Spleen (tissue), 7 donors: ENCODE results near the gene MLC1.

Experiments used
- POLR2A ChIP-seq, 3 donors: fragments of 450-650 bp; IDR thresholded peaks; one replicate each; pipeline ENCODE4 v1.5.1; 2017; ENCODE audit warnings: antibody characterized with exemption in 3 of 3, mild to moderate bottlenecking in 1 of 3
- TF ChIP-seq, protein P1 (sequence below), 11 experiments: fragments of 200-600 bp in 7 of 11; fragments of 450-650 bp in 4 of 11; sonication (generic) in 4 of 11; IDR thresholded peaks in 8 of 11; conservative IDR thresholded peaks in 3 of 11; 1 replicate in 7 of 11; 2 replicates in 4 of 11; pipeline versions ENCODE4 v1.4.0 to v1.8.0; 2016 to 2021; ENCODE audit warnings: antibody characterized with exemption in 11 of 11, inconsistent platforms in 4 of 11, mild to moderate bottlenecking in 1 of 11
- donor health status: DM: no; HTN: no; CAD: no; lungs with moderate emphysema.
- donor health status: DM: no; HTN: no; CAD: no.
- donor health status: DM: no; HTN: no; CAD: no.

DNA sequence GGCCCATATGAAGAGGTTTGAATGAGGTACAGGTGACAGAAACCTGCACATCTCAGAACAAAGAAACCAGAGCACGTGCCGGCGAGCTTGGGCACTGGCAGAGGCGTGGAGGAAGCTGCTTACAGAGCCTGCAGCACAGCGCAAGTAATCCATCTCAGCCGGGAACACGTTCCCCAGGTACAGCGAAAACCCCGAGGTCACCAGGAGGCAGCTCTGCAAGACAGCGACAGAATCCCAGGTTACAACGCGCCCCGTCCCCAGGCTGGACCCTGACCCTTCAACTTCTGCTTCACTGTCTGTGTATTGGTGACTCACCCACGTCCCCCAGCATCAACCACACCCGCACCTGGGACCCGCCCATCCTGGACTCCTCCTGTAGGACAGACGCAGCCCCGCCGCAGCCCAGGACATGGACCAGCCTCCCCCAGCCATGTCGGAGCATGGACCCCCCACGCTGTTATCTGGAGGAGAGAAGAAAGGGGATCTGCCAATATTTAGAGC, 2.2 kb downstream of the MLC1 start:
- no peak for TF ChIP-seq POLR2A (IDR thresholded peaks at IDR 0.05)
- TF ChIP-seq, protein P1, sequence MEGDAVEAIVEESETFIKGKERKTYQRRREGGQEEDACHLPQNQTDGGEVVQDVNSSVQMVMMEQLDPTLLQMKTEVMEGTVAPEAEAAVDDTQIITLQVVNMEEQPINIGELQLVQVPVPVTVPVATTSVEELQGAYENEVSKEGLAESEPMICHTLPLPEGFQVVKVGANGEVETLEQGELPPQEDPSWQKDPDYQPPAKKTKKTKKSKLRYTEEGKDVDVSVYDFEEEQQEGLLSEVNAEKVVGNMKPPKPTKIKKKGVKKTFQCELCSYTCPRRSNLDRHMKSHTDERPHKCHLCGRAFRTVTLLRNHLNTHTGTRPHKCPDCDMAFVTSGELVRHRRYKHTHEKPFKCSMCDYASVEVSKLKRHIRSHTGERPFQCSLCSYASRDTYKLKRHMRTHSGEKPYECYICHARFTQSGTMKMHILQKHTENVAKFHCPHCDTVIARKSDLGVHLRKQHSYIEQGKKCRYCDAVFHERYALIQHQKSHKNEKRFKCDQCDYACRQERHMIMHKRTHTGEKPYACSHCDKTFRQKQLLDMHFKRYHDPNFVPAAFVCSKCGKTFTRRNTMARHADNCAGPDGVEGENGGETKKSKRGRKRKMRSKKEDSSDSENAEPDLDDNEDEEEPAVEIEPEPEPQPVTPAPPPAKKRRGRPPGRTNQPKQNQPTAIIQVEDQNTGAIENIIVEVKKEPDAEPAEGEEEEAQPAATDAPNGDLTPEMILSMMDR (IDR thresholded peaks at IDR 0.05 in 8 of 11, conservative IDR thresholded peaks at IDR 0.05 in 3 of 11) = no peak
